ENCODE data around the gene SCLT1. TPM values are rescaled to one million over a fixed set of nuclear protein-coding genes. Genes with fewer than 3 reads are reported as not detected.

SCLT1 gene
- total and polyA plus RNA-seq, 2 of the 13 experiments (the other 11 are each of a cell fraction or from before 2014, with no cell fraction given): 1.5 to 8.7 TPM

GRCh38 chr4:128974136-128974581, 119.2 kb downstream of the SCLT1 start:
- Histone ChIP-seq H3K79me2 (ENCODE audit: insufficient read depth, low read length) (no peaks in the 10 kb centered on the region), H3K4me2 (ENCODE audit: low read depth, low read length) (no peak overlapping the region), H3K27ac (ENCODE audit: extremely low read length, insufficient read depth, low read length) (no peak overlapping the region), H3K4me1 (ENCODE audit: insufficient read depth, low read length) (no peaks in the 10 kb centered on the region), H3K4me3 (replicated peaks in 1 of 3; ENCODE audit: insufficient read depth in 1 of 3, low read depth in 2 of 3, low read length in 3 of 3) (no peak overlapping the region), H4K20me1 (ENCODE audit: insufficient read depth, low read length) (no peaks in the 10 kb centered on the region), H3K27me3 (ENCODE audit: control insufficient read depth in 1 of 2, insufficient read depth in 2 of 2, low read length in 2 of 2) (no peaks in the 10 kb centered on the region), H3K36me3 (replicated peaks in 1 of 2; ENCODE audit: control insufficient read depth in 1 of 2, insufficient read depth in 2 of 2, low read length in 2 of 2) (peaks cover 0 to 2% of the 10 kb centered on the region in 2 experiments; a peak in 1 of 5 replicates), H3K9ac (ENCODE audit: insufficient read depth, low read depth, low read length) (no peak overlapping the region), H3K9me3 (ENCODE audit: low read length) (no peaks in the 10 kb centered on the region), H2AFZ (ENCODE audit: low read length) (no peak overlapping the region)
- WGBS (ENCODE audit: low lambda C conversion rate): 86% methylated on average over 2 of the region's 2 CpGs
- in situ Hi-C loops (cut with HindIII; ENCODE audit: extremely low pct_ligation_motif_present, low pct_unique_long_range_greater_than_20kb) (no loop called here), intact Hi-C loops (cut with micrococcal nuclease; ENCODE audit: unreplicated experiment) (no loop called here)
- ChIA-PET CTCF (ENCODE audit: low intra/inter-chr PET ratio, low total read pairs) (no interaction called here), POLR2A (no interaction called here)
- TF ChIP-seq ZNF224 (CRISPR knock-in tag; IDR thresholded peaks at IDR 0.05) (no peak), ZFP82 (CRISPR knock-in tag; IDR thresholded peaks at IDR 0.05; ENCODE audit: borderline replicate concordance) (no peak), NBN (conservative IDR thresholded peaks at IDR 0.05) (no peak), FOXK2 (IDR thresholded peaks at IDR 0.05) (no peak), TBX2 (CRISPR knock-in tag; IDR thresholded peaks at IDR 0.05; ENCODE audit: borderline replicate concordance) (no peak), FOXA3 (CRISPR knock-in tag; IDR thresholded peaks at IDR 0.05) (no peak), KLF12 (CRISPR knock-in tag; IDR thresholded peaks at IDR 0.05; ENCODE audit: borderline replicate concordance) (no peak), HIC2 (CRISPR knock-in tag; IDR thresholded peaks at IDR 0.05; ENCODE audit: low read depth) (no peak), ASH2L (IDR thresholded peaks at IDR 0.05; ENCODE audit: insufficient read length, low read depth, low read length) (no peak), DZIP1 (CRISPR knock-in tag; IDR thresholded peaks at IDR 0.05) (no peak), GZF1 (CRISPR knock-in tag; IDR thresholded peaks at IDR 0.05) (no peak)
- FAIRE-seq: no peak
- BruUV-seq (replicated peaks): no TSS peak
- ATAC-seq: no peak
- DNase-seq (ENCODE audit: low spot score): no peak

Measured in HepG2 (cell line).